H9 (cell line): ENCODE data around the gene TMEM115. TPM values are rescaled to one million over a fixed set of nuclear protein-coding genes. Genes with fewer than 3 reads are reported as not detected.

Source experiments
- DNase-seq: peaks from one replicate; pipeline ENCODE4 v3.0.0-alpha.2; 2017
- H2AFZ ChIP-seq: one replicate; pipeline ENCODE4 v1.6.1; 2013; ENCODE audit warnings: mild to moderate bottlenecking, low read length, control low read depth, moderate library complexity
- H2AK5ac ChIP-seq: 2 replicates; pipeline ENCODE4 v1.6.1; 2013; ENCODE audit warnings: low read length, control low read depth, mixed read lengths; ENCODE audit not compliant: insufficient read length
- H2BK120ac ChIP-seq: one replicate; pipeline ENCODE4 v1.6.1; 2013; ENCODE audit warnings: low read depth, mild to moderate bottlenecking, low read length, control low read depth, inconsistent platforms; ENCODE audit not compliant: poor library complexity, severe bottlenecking
- H2BK12ac ChIP-seq: 2 replicates; pipeline ENCODE4 v1.6.1; 2013; ENCODE audit warnings: low read length, control low read depth, mixed read lengths, low read depth; ENCODE audit not compliant: insufficient read length
- H2BK15ac ChIP-seq: 2 replicates; pipeline ENCODE4 v1.6.1; 2013; ENCODE audit warnings: low read depth, low read length, control low read depth
- H2BK20ac ChIP-seq: one replicate; pipeline ENCODE4 v1.6.1; 2013; ENCODE audit warnings: low read depth, mild to moderate bottlenecking, low read length, control low read depth, inconsistent platforms; ENCODE audit not compliant: poor library complexity, severe bottlenecking
- H2BK5ac ChIP-seq: 2 replicates; pipeline ENCODE4 v1.6.1; 2013; ENCODE audit warnings: low read length, control low read depth, mixed read lengths; ENCODE audit not compliant: insufficient read length
- H3K14ac ChIP-seq: 2 replicates; pipeline ENCODE4 v1.6.1; 2013; ENCODE audit warnings: low read length, control low read depth; ENCODE audit not compliant: insufficient read depth
- H3K18ac ChIP-seq: 2 replicates; pipeline ENCODE4 v1.6.1; 2013; ENCODE audit warnings: low read depth, mild to moderate bottlenecking, mixed read lengths, low read length, control low read depth; ENCODE audit not compliant: insufficient read length
- H3K23ac ChIP-seq: 2 replicates; pipeline ENCODE4 v1.6.1; 2013; ENCODE audit warnings: low read length, control low read depth, mixed read lengths, low read depth; ENCODE audit not compliant: insufficient read length
- H3K23me2 ChIP-seq: 2 replicates; pipeline ENCODE4 v1.6.1; 2013; ENCODE audit warnings: low read depth, mild to moderate bottlenecking, mixed read lengths, low read length, control low read depth; ENCODE audit not compliant: insufficient read length, poor library complexity, severe bottlenecking
- H3K27ac ChIP-seq: 2 replicates; pipeline ENCODE4 v1.5.1; 2013; ENCODE audit warnings: low read length, control low read depth, mixed read lengths, low read depth; ENCODE audit not compliant: insufficient read length
- H3K27me3 ChIP-seq: 2 replicates; pipeline ENCODE4 v1.6.1; 2013; ENCODE audit warnings: low read length, control low read depth, inconsistent platforms; ENCODE audit not compliant: insufficient read depth
- H3K4ac ChIP-seq: 2 replicates; pipeline ENCODE4 v1.6.1; 2013; ENCODE audit warnings: low read depth, mild to moderate bottlenecking, control low read depth, inconsistent platforms, low read length, moderate library complexity
- H3K4me1 ChIP-seq: 2 replicates; pipeline ENCODE4 v1.6.1; 2013; ENCODE audit warnings: low read length, control low read depth, inconsistent platforms; ENCODE audit not compliant: insufficient read depth
- H3K4me2 ChIP-seq: 2 replicates; pipeline ENCODE4 v1.6.1; 2013; ENCODE audit warnings: low read length, control low read depth, mixed read lengths; ENCODE audit not compliant: insufficient read length, insufficient read depth
- H3K56ac ChIP-seq: 2 replicates; pipeline ENCODE4 v1.6.1; 2013; ENCODE audit warnings: low read depth, mild to moderate bottlenecking, mixed read lengths, low read length, control low read depth; ENCODE audit not compliant: insufficient read length
- H3K79me1 ChIP-seq: 2 replicates; pipeline ENCODE4 v1.6.1; 2013; ENCODE audit warnings: low read depth, mild to moderate bottlenecking, moderate library complexity, low read length, control low read depth, inconsistent platforms; ENCODE audit not compliant: insufficient read depth, poor library complexity, severe bottlenecking
- H3K79me2 ChIP-seq: 2 replicates; pipeline ENCODE4 v1.6.1; 2013; ENCODE audit warnings: low read length, control low read depth, inconsistent platforms; ENCODE audit not compliant: insufficient read depth
- H3K9ac ChIP-seq: 2 replicates; pipeline ENCODE4 v1.6.1; 2013; ENCODE audit warnings: low read length, control low read depth, mixed read lengths; ENCODE audit not compliant: insufficient read length; ENCODE audit errors: extremely low read depth
- H3K9me3 ChIP-seq: one replicate; pipeline ENCODE4 v1.6.1; 2013; ENCODE audit warnings: low read depth, low read length, inconsistent platforms; ENCODE audit not compliant: control insufficient read depth
- H3T11ph ChIP-seq: one replicate; pipeline ENCODE4 v1.6.1; 2013; ENCODE audit warnings: mild to moderate bottlenecking, low read length, control low read depth, inconsistent platforms
- H4K20me1 ChIP-seq: one replicate; pipeline ENCODE4 v1.6.1; 2013; ENCODE audit not compliant: control insufficient read depth, insufficient read length, insufficient read depth
- H4K5ac ChIP-seq: 2 replicates; pipeline ENCODE4 v1.6.1; 2013; ENCODE audit warnings: low read depth, mild to moderate bottlenecking, mixed read lengths, low read length, control low read depth; ENCODE audit not compliant: insufficient read length
- H4K8ac ChIP-seq: replicated peaks from 2 replicates; pipeline ENCODE4 v1.6.1; 2013; ENCODE audit warnings: low read length, control low read depth, mixed read lengths, low read depth; ENCODE audit not compliant: insufficient read length
- H4K91ac ChIP-seq: 2 replicates; pipeline ENCODE4 v1.6.1; 2013; ENCODE audit warnings: low read depth, mild to moderate bottlenecking, moderate library complexity, mixed read lengths, low read length, control low read depth; ENCODE audit not compliant: insufficient read length
- H3K27ac Mint-ChIP-seq, 3 experiments: 2 replicates in 2 of 3; 3 replicates in 1 of 3; pipeline ENCODE4 v1.8.0; 2020 to 2021; ENCODE audit warnings: mixed read lengths in 3 of 3, mild to moderate bottlenecking in 1 of 3, moderate library complexity in 1 of 3
- H3K27me3 Mint-ChIP-seq: 2 replicates; pipeline ENCODE4 v1.8.0; 2021; ENCODE audit warnings: low read depth, mild to moderate bottlenecking, moderate library complexity, mixed read lengths
- H3K36me3 Mint-ChIP-seq, 3 experiments: 2 replicates in 2 of 3; 3 replicates in 1 of 3; pipeline ENCODE4 v1.8.0; 2020 to 2021; ENCODE audit warnings: low read depth in 3 of 3, mixed read lengths in 3 of 3; ENCODE audit not compliant: insufficient read depth in 1 of 3
- H3K4me1 Mint-ChIP-seq, 2 experiments: 2 replicates each; pipeline ENCODE4 v1.8.0; 2020; ENCODE audit warnings: mixed read lengths in 2 of 2
- H3K4me3 Mint-ChIP-seq, 2 experiments: 2 replicates in 1 of 2; 3 replicates in 1 of 2; pipeline ENCODE4 v1.8.0; 2020 to 2021; ENCODE audit warnings: mild to moderate bottlenecking in 2 of 2, mixed read lengths in 2 of 2, moderate library complexity in 1 of 2
- H3K9me3 Mint-ChIP-seq, 2 experiments: 2 replicates in 1 of 2; 3 replicates in 1 of 2; pipeline ENCODE4 v1.8.0; 2020; ENCODE audit warnings: mild to moderate bottlenecking in 2 of 2, mixed read lengths in 2 of 2, moderate library complexity in 1 of 2
- WGBS: extraction: QIAGEN DNeasy Blood & Tissue Kit; methylation state at CpG from one replicate; pipeline ENCODE4 v1.1.7; 2013; ENCODE audit warnings: missing lambda C conversion rate, low lambda C conversion rate, mixed read lengths; ENCODE audit not compliant: insufficient read length; ENCODE audit errors: extremely low coverage; 5-methylcytosine and 5-hydroxymethylcytosine counted together
- total RNA-seq: library from RNA; stranded (reverse); gene quantifications from 2 replicates; pipeline ENCODE4 v1.2.1, GENCODE V29; 2021
- TF ChIP-seq, protein P1 (sequence below): fragments of 200-600 bp; sonication (generic); conservative IDR thresholded peaks from 3 replicates; pipeline ENCODE4 v1.8.0; 2021; ENCODE audit warnings: antibody characterized with exemption, mild to moderate bottlenecking

TMEM115 gene
- total RNA-seq, 1 experiment from 2014 or later, result 32.3 TPM

DNA sequence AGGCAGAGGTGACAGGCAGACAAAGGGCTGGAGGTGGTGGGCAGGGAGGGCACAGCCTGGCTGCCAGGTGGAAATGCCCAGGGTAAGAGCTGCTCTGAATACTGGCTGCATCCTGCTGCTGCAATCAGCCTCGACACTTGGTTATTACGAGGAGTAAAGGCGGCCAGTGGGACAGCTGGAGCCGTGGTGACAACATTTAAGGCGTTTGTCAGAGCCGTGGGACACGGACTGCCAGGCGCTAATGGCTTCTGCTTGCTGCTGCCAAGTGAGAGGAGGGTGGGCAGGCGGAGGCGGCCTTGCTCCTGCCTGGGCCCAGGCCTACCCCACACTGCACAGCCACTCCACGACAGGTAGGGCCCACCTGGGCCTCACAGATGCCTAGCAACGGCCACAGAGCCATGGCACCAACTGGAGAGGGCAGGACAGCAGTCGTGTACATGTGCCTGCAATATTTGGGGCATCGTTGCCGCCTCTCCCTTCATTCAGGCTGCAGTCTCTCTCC, 49.2 kb upstream of the TMEM115 start:
- H2BK20ac ChIP-seq, result no peak overlapping the region
- H2AK5ac ChIP-seq, result no peak overlapping the region
- peaks cover 3 to 14% of the 10 kb centered on the region in 2 experiments; a peak in 3 of 4 replicates for H3K4me1 Mint-ChIP-seq
- no peaks in the 10 kb centered on the region for H3K23me2 ChIP-seq
- H4K20me1 ChIP-seq, result no peaks in the 10 kb centered on the region
- no peak overlapping the region for H3K14ac ChIP-seq
- DNase-seq, result no peak
- no peaks in the 10 kb centered on the region for H3K4me1 ChIP-seq
- H3K23ac ChIP-seq, result no peak overlapping the region
- no peak overlapping the region for H4K91ac ChIP-seq
- no peaks in the 10 kb centered on the region; a peak in 1 of 5 replicates for H3K9me3 Mint-ChIP-seq
- no peak overlapping the region for H3K56ac ChIP-seq
- H3K4ac ChIP-seq, result no peak overlapping the region
- TF ChIP-seq, protein P1, sequence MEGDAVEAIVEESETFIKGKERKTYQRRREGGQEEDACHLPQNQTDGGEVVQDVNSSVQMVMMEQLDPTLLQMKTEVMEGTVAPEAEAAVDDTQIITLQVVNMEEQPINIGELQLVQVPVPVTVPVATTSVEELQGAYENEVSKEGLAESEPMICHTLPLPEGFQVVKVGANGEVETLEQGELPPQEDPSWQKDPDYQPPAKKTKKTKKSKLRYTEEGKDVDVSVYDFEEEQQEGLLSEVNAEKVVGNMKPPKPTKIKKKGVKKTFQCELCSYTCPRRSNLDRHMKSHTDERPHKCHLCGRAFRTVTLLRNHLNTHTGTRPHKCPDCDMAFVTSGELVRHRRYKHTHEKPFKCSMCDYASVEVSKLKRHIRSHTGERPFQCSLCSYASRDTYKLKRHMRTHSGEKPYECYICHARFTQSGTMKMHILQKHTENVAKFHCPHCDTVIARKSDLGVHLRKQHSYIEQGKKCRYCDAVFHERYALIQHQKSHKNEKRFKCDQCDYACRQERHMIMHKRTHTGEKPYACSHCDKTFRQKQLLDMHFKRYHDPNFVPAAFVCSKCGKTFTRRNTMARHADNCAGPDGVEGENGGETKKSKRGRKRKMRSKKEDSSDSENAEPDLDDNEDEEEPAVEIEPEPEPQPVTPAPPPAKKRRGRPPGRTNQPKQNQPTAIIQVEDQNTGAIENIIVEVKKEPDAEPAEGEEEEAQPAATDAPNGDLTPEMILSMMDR, result no peak
- H2BK120ac ChIP-seq, result no peak overlapping the region
- H2BK15ac ChIP-seq, result no peak overlapping the region
- H2BK5ac ChIP-seq, result no peak overlapping the region
- no peak overlapping the region; a peak in 1 of 7 replicates for H3K27ac Mint-ChIP-seq
- H3K27ac ChIP-seq, result no peak overlapping the region
- H3T11ph ChIP-seq, result no peak overlapping the region
- H3K9ac ChIP-seq, result no peak overlapping the region
- WGBS, result no CpG with 5 or more reads among the region's 15 CpGs
- H2BK12ac ChIP-seq, result no peak overlapping the region
- H3K18ac ChIP-seq, result no peak overlapping the region
- no peaks in the 10 kb centered on the region for H3K79me1 ChIP-seq
- no peaks in the 10 kb centered on the region for H3K36me3 Mint-ChIP-seq
- H4K8ac ChIP-seq, result no peak overlapping the region
- no peak overlapping the region for H2AFZ ChIP-seq
- H3K27me3 Mint-ChIP-seq, result peaks cover 10% of the 10 kb centered on the region
- H3K79me2 ChIP-seq, result no peaks in the 10 kb centered on the region
- H3K27me3 ChIP-seq, result no peaks in the 10 kb centered on the region
- no peak overlapping the region for H3K4me3 Mint-ChIP-seq
- no peaks in the 10 kb centered on the region for H3K9me3 ChIP-seq
- H3K4me2 ChIP-seq, result no peak overlapping the region
- no peak overlapping the region for H4K5ac ChIP-seq
